HCT116 (cell line): ENCODE data around the gene SRF. TPM values are rescaled to one million over a fixed set of nuclear protein-coding genes. Genes with fewer than 3 reads are reported as not detected.

Source experiments
- EZH2phosphoT487 ChIP-seq: fragments of 200-600 bp; IDR thresholded peaks from 2 replicates; pipeline ENCODE4 v1.6.1; 2018; ENCODE audit warnings: antibody characterized with exemption, borderline replicate concordance
- RAD21 ChIP-seq: IDR thresholded peaks from 2 replicates; pipeline ENCODE4 v1.6.1; 2012; ENCODE audit warnings: low read depth, mild to moderate bottlenecking
- ZNF274 ChIP-seq: fragments of 200-500 bp; sonication (Bioruptor generic); IDR thresholded peaks from 2 replicates; pipeline ENCODE4 v1.6.1; 2014; ENCODE audit warnings: mild to moderate bottlenecking, low read depth, low read length, inconsistent platforms
- total RNA-seq: library from RNA; stranded (reverse); gene quantifications from one replicate; pipeline ENCODE4 v1.2.1, GENCODE V29; 2021; ENCODE audit not compliant: unreplicated experiment
- TF ChIP-seq, protein P1 (sequence below): IDR thresholded peaks from 2 replicates; pipeline ENCODE4 v1.6.1; 2011; ENCODE audit warnings: mild to moderate bottlenecking, low read length, moderate library complexity; ENCODE audit not compliant: insufficient replicate concordance; ENCODE audit errors: extremely low read depth

SRF gene
- total RNA-seq, 1 experiment from 2014 or later: 28.1 TPM

- TF ChIP-seq, protein P1, sequence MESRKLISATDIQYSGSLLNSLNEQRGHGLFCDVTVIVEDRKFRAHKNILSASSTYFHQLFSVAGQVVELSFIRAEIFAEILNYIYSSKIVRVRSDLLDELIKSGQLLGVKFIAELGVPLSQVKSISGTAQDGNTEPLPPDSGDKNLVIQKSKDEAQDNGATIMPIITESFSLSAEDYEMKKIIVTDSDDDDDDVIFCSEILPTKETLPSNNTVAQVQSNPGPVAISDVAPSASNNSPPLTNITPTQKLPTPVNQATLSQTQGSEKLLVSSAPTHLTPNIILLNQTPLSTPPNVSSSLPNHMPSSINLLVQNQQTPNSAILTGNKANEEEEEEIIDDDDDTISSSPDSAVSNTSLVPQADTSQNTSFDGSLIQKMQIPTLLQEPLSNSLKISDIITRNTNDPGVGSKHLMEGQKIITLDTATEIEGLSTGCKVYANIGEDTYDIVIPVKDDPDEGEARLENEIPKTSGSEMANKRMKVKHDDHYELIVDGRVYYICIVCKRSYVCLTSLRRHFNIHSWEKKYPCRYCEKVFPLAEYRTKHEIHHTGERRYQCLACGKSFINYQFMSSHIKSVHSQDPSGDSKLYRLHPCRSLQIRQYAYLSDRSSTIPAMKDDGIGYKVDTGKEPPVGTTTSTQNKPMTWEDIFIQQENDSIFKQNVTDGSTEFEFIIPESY: no peak
- TF ChIP-seq EZH2phosphoT487 (no peak), RAD21 (no peak), ZNF274 (no peak)
- TF ChIP-seq, all 23 proteins: peak for 0
These were observed 60.0 kb downstream of the SRF start (continued) for GRCh38 chr6:43231053-43231452.

Other genes with a start within 250 kb of the SRF start
- 49.1 TPM for gene CNPY3, start 241.8 kb upstream of the SRF start, total RNA-seq
- 0.57 TPM for gene GNMT, start 210.5 kb upstream of the SRF start, total RNA-seq
- 21.4 TPM for gene PEX6, start 192.1 kb upstream of the SRF start, total RNA-seq
- gene PPP2R5D, start 186.7 kb upstream of the SRF start, total RNA-seq: 49.6 TPM
- 64.8 TPM for gene MEA1, start 157.3 kb upstream of the SRF start, total RNA-seq
- 67.2 TPM for gene KLHDC3, start 157.0 kb upstream of the SRF start, total RNA-seq
- 63.4 TPM for gene RRP36, start 149.6 kb upstream of the SRF start, total RNA-seq
- 34.1 TPM for gene CUL7, start 117.4 kb upstream of the SRF start, total RNA-seq
- 123 TPM for gene MRPL2, start 111.8 kb upstream of the SRF start, total RNA-seq
- 16.2 TPM for gene KLC4, start 111.6 kb upstream of the SRF start, total RNA-seq
- gene PTK7, start 95.0 kb upstream of the SRF start, total RNA-seq: 105 TPM
- gene CUL9, start 10.9 kb downstream of the SRF start, total RNA-seq: 36.5 TPM
- 117 TPM for gene DNPH1, start 58.2 kb downstream of the SRF start, total RNA-seq
- gene TTBK1, start 72.2 kb downstream of the SRF start, total RNA-seq: not detected
- not detected for gene SLC22A7, start 127.0 kb downstream of the SRF start, total RNA-seq
- not detected for gene CRIP3, start 137.6 kb downstream of the SRF start, total RNA-seq
- 15.2 TPM for gene ZNF318, start 198.4 kb downstream of the SRF start, total RNA-seq